ENCODE measurements around the gene MSMB.
"Not testable (repeated sequence)": the region's sequence is repeated elsewhere in the genome, so short reads cannot be mapped to it uniquely, and the experiment has no call there.

MSMB gene

GRCh38 chr10:46004963-46005362 is 41.1 kb downstream of the MSMB start:
- no peak for DNase-seq

GRCh38 chr10:46002916-46003693 is 43.0 kb downstream of the MSMB start:
- DNase-seq: no peak

- not testable (repeated sequence) for DNase-seq
Measured at GRCh38 chr10:46002189-46002687, 43.8 kb downstream of the MSMB start.

- DNase-seq: no peak
Measured at GRCh38 chr10:46001187-46001756, 44.8 kb downstream of the MSMB start.

- no peak for DNase-seq
Measured at GRCh38 chr10:46000538-46000937, 45.5 kb downstream of the MSMB start.

- DNase-seq: not testable (repeated sequence)
Measured at GRCh38 chr10:45999955-46000354, 46.1 kb downstream of the MSMB start.

GRCh38 chr10:45997994-45998763 is 47.9 kb downstream of the MSMB start:
- no peak for DNase-seq

GRCh38 chr10:45997557-45997956 is 48.5 kb downstream of the MSMB start:
- no peak for DNase-seq

GRCh38 chr10:45985590-45985989 is 60.5 kb downstream of the MSMB start:
- DNase-seq: not testable (repeated sequence)

GRCh38 chr10:45984473-45984872 is 61.6 kb downstream of the MSMB start:
- DNase-seq: not testable (repeated sequence)

- not testable (repeated sequence) for DNase-seq
Measured at GRCh38 chr10:45983538-45984186, 62.4 kb downstream of the MSMB start.
